ENCODE results near the gene MAPK9.
"Not testable (repeated sequence)": the region's sequence is repeated elsewhere in the genome, so short reads cannot be mapped to it uniquely, and the experiment has no call there.

Gene MAPK9

GRCh38 chr5:180324601-180324950 is 32.7 kb upstream of the MAPK9 start:
- DNase-seq: no peak

- no peak for DNase-seq
These were observed 32.2 kb upstream of the MAPK9 start for GRCh38 chr5:180323941-180324600.

- no peak for DNase-seq
These were observed 31.3 kb upstream of the MAPK9 start for GRCh38 chr5:180323160-180323559.

GRCh38 chr5:180318456-180319089 is 26.7 kb upstream of the MAPK9 start:
- DNase-seq: no peak

- no peak for DNase-seq
These were observed 24.7 kb upstream of the MAPK9 start for GRCh38 chr5:180316586-180316985.

GRCh38 chr5:180315762-180316212 is 23.9 kb upstream of the MAPK9 start:
- peak; percentile 50 to 75 for DNase-seq

GRCh38 chr5:180313677-180314505 is 22.0 kb upstream of the MAPK9 start:
- DNase-seq: peak; percentile 78 to 90

- no peak for DNase-seq
These were observed 19.3 kb upstream of the MAPK9 start for GRCh38 chr5:180311216-180311615.

- no peak for DNase-seq
These were observed 14.9 kb upstream of the MAPK9 start for GRCh38 chr5:180306796-180307195.

- DNase-seq: no peak
These were observed 13.6 kb upstream of the MAPK9 start for GRCh38 chr5:180305481-180305880.

- no peak for DNase-seq
These were observed 12.8 kb upstream of the MAPK9 start for GRCh38 chr5:180304431-180305375.

GRCh38 chr5:180304016-180304292 is 12.1 kb upstream of the MAPK9 start:
- no peak for DNase-seq

GRCh38 chr5:180303226-180304015 is 11.5 kb upstream of the MAPK9 start:
- no peak for DNase-seq

- DNase-seq: no peak
These were observed 10.4 kb upstream of the MAPK9 start for GRCh38 chr5:180302256-180302655.

GRCh38 chr5:180301253-180301652 is 9.4 kb upstream of the MAPK9 start:
- DNase-seq: no peak

GRCh38 chr5:180299526-180299925 is 7.6 kb upstream of the MAPK9 start:
- no peak for DNase-seq

- not testable (repeated sequence) for DNase-seq
These were observed 7.1 kb upstream of the MAPK9 start for GRCh38 chr5:180299014-180299413.

GRCh38 chr5:180297587-180298282 is 5.9 kb upstream of the MAPK9 start:
- DNase-seq: no peak

GRCh38 chr5:180296771-180297170 is 4.9 kb upstream of the MAPK9 start:
- DNase-seq: peak in 1 of 2 experiments; percentile 17

GRCh38 chr5:180294913-180295555 is 3.2 kb upstream of the MAPK9 start:
- no peak for DNase-seq

- DNase-seq: peak; percentile 10 to 19
These were observed 2.5 kb upstream of the MAPK9 start for GRCh38 chr5:180294411-180294810.
